H9 (cell line): ENCODE measurements around the gene DPPA3. TPM values are rescaled to one million over a fixed set of nuclear protein-coding genes. Genes with fewer than 3 reads are reported as not detected.

Experiments
- DNase-seq: peaks from one replicate; pipeline ENCODE4 v3.0.0-alpha.2; 2017
- H2AFZ ChIP-seq: one replicate; pipeline ENCODE4 v1.6.1; 2013; ENCODE audit warnings: mild to moderate bottlenecking, low read length, control low read depth, moderate library complexity
- H2AK5ac ChIP-seq: 2 replicates; pipeline ENCODE4 v1.6.1; 2013; ENCODE audit warnings: low read length, control low read depth, mixed read lengths; ENCODE audit not compliant: insufficient read length
- H2BK120ac ChIP-seq: one replicate; pipeline ENCODE4 v1.6.1; 2013; ENCODE audit warnings: low read depth, mild to moderate bottlenecking, low read length, control low read depth, inconsistent platforms; ENCODE audit not compliant: poor library complexity, severe bottlenecking
- H2BK12ac ChIP-seq: 2 replicates; pipeline ENCODE4 v1.6.1; 2013; ENCODE audit warnings: low read length, control low read depth, mixed read lengths, low read depth; ENCODE audit not compliant: insufficient read length
- H2BK15ac ChIP-seq: 2 replicates; pipeline ENCODE4 v1.6.1; 2013; ENCODE audit warnings: low read depth, low read length, control low read depth
- H2BK20ac ChIP-seq: one replicate; pipeline ENCODE4 v1.6.1; 2013; ENCODE audit warnings: low read depth, mild to moderate bottlenecking, low read length, control low read depth, inconsistent platforms; ENCODE audit not compliant: poor library complexity, severe bottlenecking
- H2BK5ac ChIP-seq: 2 replicates; pipeline ENCODE4 v1.6.1; 2013; ENCODE audit warnings: low read length, control low read depth, mixed read lengths; ENCODE audit not compliant: insufficient read length
- H3K14ac ChIP-seq: 2 replicates; pipeline ENCODE4 v1.6.1; 2013; ENCODE audit warnings: low read length, control low read depth; ENCODE audit not compliant: insufficient read depth
- H3K18ac ChIP-seq: 2 replicates; pipeline ENCODE4 v1.6.1; 2013; ENCODE audit warnings: low read depth, mild to moderate bottlenecking, mixed read lengths, low read length, control low read depth; ENCODE audit not compliant: insufficient read length
- H3K23ac ChIP-seq: 2 replicates; pipeline ENCODE4 v1.6.1; 2013; ENCODE audit warnings: low read length, control low read depth, mixed read lengths, low read depth; ENCODE audit not compliant: insufficient read length
- H3K23me2 ChIP-seq: 2 replicates; pipeline ENCODE4 v1.6.1; 2013; ENCODE audit warnings: low read depth, mild to moderate bottlenecking, mixed read lengths, low read length, control low read depth; ENCODE audit not compliant: insufficient read length, poor library complexity, severe bottlenecking
- H3K27ac ChIP-seq: 2 replicates; pipeline ENCODE4 v1.5.1; 2013; ENCODE audit warnings: low read length, control low read depth, mixed read lengths, low read depth; ENCODE audit not compliant: insufficient read length
- H3K27me3 ChIP-seq: 2 replicates; pipeline ENCODE4 v1.6.1; 2013; ENCODE audit warnings: low read length, control low read depth, inconsistent platforms; ENCODE audit not compliant: insufficient read depth
- H3K4ac ChIP-seq: 2 replicates; pipeline ENCODE4 v1.6.1; 2013; ENCODE audit warnings: low read depth, mild to moderate bottlenecking, control low read depth, inconsistent platforms, low read length, moderate library complexity
- H3K4me1 ChIP-seq: 2 replicates; pipeline ENCODE4 v1.6.1; 2013; ENCODE audit warnings: low read length, control low read depth, inconsistent platforms; ENCODE audit not compliant: insufficient read depth
- H3K4me2 ChIP-seq: 2 replicates; pipeline ENCODE4 v1.6.1; 2013; ENCODE audit warnings: low read length, control low read depth, mixed read lengths; ENCODE audit not compliant: insufficient read length, insufficient read depth
- H3K56ac ChIP-seq: 2 replicates; pipeline ENCODE4 v1.6.1; 2013; ENCODE audit warnings: low read depth, mild to moderate bottlenecking, mixed read lengths, low read length, control low read depth; ENCODE audit not compliant: insufficient read length
- H3K79me1 ChIP-seq: 2 replicates; pipeline ENCODE4 v1.6.1; 2013; ENCODE audit warnings: low read depth, mild to moderate bottlenecking, moderate library complexity, low read length, control low read depth, inconsistent platforms; ENCODE audit not compliant: insufficient read depth, poor library complexity, severe bottlenecking
- H3K79me2 ChIP-seq: 2 replicates; pipeline ENCODE4 v1.6.1; 2013; ENCODE audit warnings: low read length, control low read depth, inconsistent platforms; ENCODE audit not compliant: insufficient read depth
- H3K9ac ChIP-seq: 2 replicates; pipeline ENCODE4 v1.6.1; 2013; ENCODE audit warnings: low read length, control low read depth, mixed read lengths; ENCODE audit not compliant: insufficient read length; ENCODE audit errors: extremely low read depth
- H3K9me3 ChIP-seq: one replicate; pipeline ENCODE4 v1.6.1; 2013; ENCODE audit warnings: low read depth, low read length, inconsistent platforms; ENCODE audit not compliant: control insufficient read depth
- H3T11ph ChIP-seq: one replicate; pipeline ENCODE4 v1.6.1; 2013; ENCODE audit warnings: mild to moderate bottlenecking, low read length, control low read depth, inconsistent platforms
- H4K20me1 ChIP-seq: one replicate; pipeline ENCODE4 v1.6.1; 2013; ENCODE audit not compliant: control insufficient read depth, insufficient read length, insufficient read depth
- H4K5ac ChIP-seq: 2 replicates; pipeline ENCODE4 v1.6.1; 2013; ENCODE audit warnings: low read depth, mild to moderate bottlenecking, mixed read lengths, low read length, control low read depth; ENCODE audit not compliant: insufficient read length
- H4K8ac ChIP-seq: replicated peaks from 2 replicates; pipeline ENCODE4 v1.6.1; 2013; ENCODE audit warnings: low read length, control low read depth, mixed read lengths, low read depth; ENCODE audit not compliant: insufficient read length
- H4K91ac ChIP-seq: 2 replicates; pipeline ENCODE4 v1.6.1; 2013; ENCODE audit warnings: low read depth, mild to moderate bottlenecking, moderate library complexity, mixed read lengths, low read length, control low read depth; ENCODE audit not compliant: insufficient read length
- H3K27ac Mint-ChIP-seq, 3 experiments: 2 replicates in 2 of 3; 3 replicates in 1 of 3; pipeline ENCODE4 v1.8.0; 2020 to 2021; ENCODE audit warnings: mixed read lengths in 3 of 3, mild to moderate bottlenecking in 1 of 3, moderate library complexity in 1 of 3
- H3K27me3 Mint-ChIP-seq: 2 replicates; pipeline ENCODE4 v1.8.0; 2021; ENCODE audit warnings: low read depth, mild to moderate bottlenecking, moderate library complexity, mixed read lengths
- H3K36me3 Mint-ChIP-seq, 3 experiments: 2 replicates in 2 of 3; 3 replicates in 1 of 3; pipeline ENCODE4 v1.8.0; 2020 to 2021; ENCODE audit warnings: low read depth in 3 of 3, mixed read lengths in 3 of 3; ENCODE audit not compliant: insufficient read depth in 1 of 3
- H3K4me1 Mint-ChIP-seq, 2 experiments: 2 replicates each; pipeline ENCODE4 v1.8.0; 2020; ENCODE audit warnings: mixed read lengths in 2 of 2
- H3K4me3 Mint-ChIP-seq, 2 experiments: 2 replicates in 1 of 2; 3 replicates in 1 of 2; pipeline ENCODE4 v1.8.0; 2020 to 2021; ENCODE audit warnings: mild to moderate bottlenecking in 2 of 2, mixed read lengths in 2 of 2, moderate library complexity in 1 of 2
- H3K9me3 Mint-ChIP-seq, 2 experiments: 2 replicates in 1 of 2; 3 replicates in 1 of 2; pipeline ENCODE4 v1.8.0; 2020; ENCODE audit warnings: mild to moderate bottlenecking in 2 of 2, mixed read lengths in 2 of 2, moderate library complexity in 1 of 2
- CTCF ChIP-seq: fragments of 200-600 bp; sonication (generic); conservative IDR thresholded peaks from 3 replicates; pipeline ENCODE4 v1.8.0; 2021; ENCODE audit warnings: antibody characterized with exemption, mild to moderate bottlenecking
- WGBS: extraction: QIAGEN DNeasy Blood & Tissue Kit; methylation state at CpG from one replicate; pipeline ENCODE4 v1.1.7; 2013; ENCODE audit warnings: missing lambda C conversion rate, low lambda C conversion rate, mixed read lengths; ENCODE audit not compliant: insufficient read length; ENCODE audit errors: extremely low coverage; 5-methylcytosine and 5-hydroxymethylcytosine counted together
- total RNA-seq: library from RNA; stranded (reverse); gene quantifications from 2 replicates; pipeline ENCODE4 v1.2.1, GENCODE V29; 2021

Gene DPPA3
- total RNA-seq, 1 experiment from 2014 or later: 1.4 TPM

GRCh38 chr12:7749442-7749841 lies 38.2 kb downstream of the DPPA3 start:
- Mint-ChIP-seq H3K4me1 (peaks cover 13 to 15% of the 10 kb centered on the region in 2 experiments; a peak in 2 of 4 replicates), H3K9me3 (peaks cover 9 to 16% of the 10 kb centered on the region in 2 experiments; a peak in 4 of 5 replicates), H3K36me3 (peaks cover 0 to 9% (median 6%) of the 10 kb centered on the region in 3 experiments; a peak in 5 of 7 replicates), H3K27me3 (no peaks in the 10 kb centered on the region), H3K4me3 (no peak overlapping the region), H3K27ac (peak overlapping the region in 1 of 3 experiments; percentile 13; a peak in 2 of 7 replicates)
- H3K4me2 ChIP-seq: no peak overlapping the region
- no peak overlapping the region for H4K91ac ChIP-seq
- H2AK5ac ChIP-seq: no peak overlapping the region
- H2BK12ac ChIP-seq: no peak overlapping the region
- TF ChIP-seq CTCF: no peak
- H3K79me2 ChIP-seq: no peaks in the 10 kb centered on the region
- no peak overlapping the region for H4K5ac ChIP-seq
- no peak overlapping the region for H2AFZ ChIP-seq
- H3K18ac ChIP-seq: no peak overlapping the region
- no CpG with 5 or more reads among the region's 8 CpGs for WGBS
- no peak overlapping the region for H4K8ac ChIP-seq
- no peaks in the 10 kb centered on the region for H3K79me1 ChIP-seq
- H2BK20ac ChIP-seq: no peak overlapping the region
- H3K27me3 ChIP-seq: no peaks in the 10 kb centered on the region
- H3K4ac ChIP-seq: no peak overlapping the region
- H4K20me1 ChIP-seq: no peaks in the 10 kb centered on the region
- H3K14ac ChIP-seq: no peak overlapping the region
- no peak overlapping the region for H2BK15ac ChIP-seq
- H3K9me3 ChIP-seq: no peaks in the 10 kb centered on the region
- no peak overlapping the region for H2BK5ac ChIP-seq
- no peaks in the 10 kb centered on the region for H3K23me2 ChIP-seq
- no peaks in the 10 kb centered on the region for H3K4me1 ChIP-seq
- H3K27ac ChIP-seq: no peak overlapping the region
- no peak overlapping the region for H3K56ac ChIP-seq
- H3K9ac ChIP-seq: no peak overlapping the region
- no peak for DNase-seq
- H3K23ac ChIP-seq: no peak overlapping the region
- no peak overlapping the region for H3T11ph ChIP-seq
- no peak overlapping the region for H2BK120ac ChIP-seq
